ENCODE data around the gene CCSER1.

Gene CCSER1

DNA sequence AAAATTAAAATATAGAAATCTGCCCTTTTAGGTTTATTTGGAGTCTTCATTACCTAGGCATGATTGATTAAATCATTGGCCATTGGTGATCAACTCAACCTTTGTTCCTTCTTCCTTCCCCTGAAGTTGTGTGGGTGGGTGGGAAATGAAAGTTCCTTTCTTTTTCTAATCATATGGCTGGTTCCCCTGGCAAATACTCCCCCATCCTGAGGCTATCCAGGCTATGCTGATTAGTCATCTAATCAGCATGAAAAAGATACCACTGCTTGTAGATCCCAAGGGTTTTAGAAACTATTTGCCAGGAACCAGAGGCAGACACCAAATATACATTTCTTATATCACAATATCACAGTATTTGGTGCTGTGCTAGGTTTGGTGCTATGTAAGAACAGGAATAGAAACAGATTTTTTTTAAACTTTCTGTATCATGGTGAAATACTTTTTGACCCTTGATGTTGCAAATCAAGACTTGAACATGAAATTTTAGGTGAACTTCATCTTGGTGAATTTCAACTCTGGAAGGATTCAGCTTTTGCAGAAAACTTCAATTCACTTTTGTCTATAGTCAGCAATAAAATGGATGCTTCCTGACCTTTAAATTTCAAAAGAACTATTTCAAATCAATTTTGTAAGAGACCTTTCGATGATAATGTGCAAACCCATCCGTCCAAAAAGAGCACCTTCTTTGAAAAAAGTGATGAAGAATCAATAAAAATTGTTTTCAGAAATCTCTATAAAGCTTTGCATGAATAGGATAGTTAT, 71.1 kb downstream of the CCSER1 start:
- DNase-seq = peak in 1 of 2 donors; percentile 19

GRCh38 chr4:90207887-90208454, 80.8 kb downstream of the CCSER1 start:
- DNase-seq = no peak

DNA sequence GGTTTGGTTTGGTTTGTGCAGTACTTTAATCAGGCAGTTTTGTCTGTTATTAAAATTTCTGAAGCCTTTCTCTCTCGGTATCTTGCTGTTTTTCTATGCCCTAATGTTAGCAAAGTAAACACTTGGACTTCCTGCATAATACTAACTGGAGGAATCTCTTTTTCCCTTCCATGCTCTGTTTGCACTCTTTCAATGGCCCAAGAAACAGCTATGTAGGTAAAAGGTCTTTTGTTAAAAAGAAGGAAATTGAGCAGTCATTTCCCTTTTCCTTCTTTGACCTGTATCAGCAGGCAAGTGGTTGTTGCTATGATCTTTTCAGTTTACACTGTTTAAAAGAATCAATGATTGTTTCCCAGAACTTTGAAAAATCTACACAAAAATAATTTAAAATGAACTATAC, 82.7 kb downstream of the CCSER1 start:
- DNase-seq = no peak

DNA sequence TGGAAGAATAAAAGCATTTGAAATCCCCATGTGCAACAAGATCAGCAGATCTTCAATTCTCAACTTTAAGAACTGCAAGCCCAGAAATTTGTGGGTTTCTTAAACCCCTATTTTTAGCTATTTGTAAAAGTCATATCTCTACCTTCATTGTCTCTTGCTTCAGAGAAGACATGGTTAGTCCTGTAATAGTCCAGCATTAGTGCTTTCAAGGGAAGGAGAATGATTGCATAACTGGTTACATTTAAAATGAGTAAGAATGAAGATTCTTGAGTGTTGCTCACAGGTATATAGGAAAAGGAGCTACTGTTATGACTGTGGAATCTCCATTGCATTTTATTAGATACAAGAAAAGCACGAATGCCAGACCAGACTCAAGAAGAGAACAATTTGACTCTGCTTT, 84.0 kb downstream of the CCSER1 start:
- DNase-seq = no peak

GRCh38 chr4:90215286-90215685, 88.1 kb downstream of the CCSER1 start:
- DNase-seq = no peak

DNA sequence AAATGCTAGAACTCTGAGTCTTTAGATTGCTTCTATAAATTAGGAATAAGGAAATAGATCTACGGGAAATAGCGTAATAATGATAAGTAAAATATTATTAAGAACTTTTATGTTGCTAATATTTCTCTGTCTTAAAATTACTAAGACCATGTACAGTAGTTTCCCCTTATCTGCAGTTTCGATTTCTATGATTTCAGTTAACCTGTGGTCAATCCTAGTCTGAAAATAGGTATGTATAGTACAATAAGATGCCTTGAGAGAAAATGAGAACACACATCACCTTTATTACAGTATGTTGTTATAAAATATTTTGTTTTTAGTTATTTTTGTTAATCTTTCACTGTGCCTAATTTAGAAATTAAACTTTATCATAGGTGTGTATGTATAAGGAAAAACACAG, 92.6 kb downstream of the CCSER1 start:
- DNase-seq = no peak

DNA sequence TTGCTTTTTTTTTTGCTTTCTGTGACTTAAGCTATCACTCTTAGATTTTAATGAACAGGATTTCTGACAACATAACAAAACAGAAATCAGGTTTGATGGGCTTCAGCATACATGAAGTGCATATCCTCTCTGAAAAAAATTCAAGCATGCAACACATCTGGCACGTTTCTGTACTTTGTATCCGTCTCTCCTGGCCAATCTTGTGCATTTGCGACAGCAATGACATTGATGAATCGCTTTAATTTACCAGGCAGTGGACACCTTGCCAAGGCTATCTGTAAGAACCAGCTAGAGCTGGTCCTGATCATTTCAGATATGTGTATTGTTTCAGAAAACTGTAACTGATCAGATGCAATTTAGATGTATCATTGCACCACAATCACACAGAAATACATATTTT, 93.3 kb downstream of the CCSER1 start:
- no peak for DNase-seq

DNA sequence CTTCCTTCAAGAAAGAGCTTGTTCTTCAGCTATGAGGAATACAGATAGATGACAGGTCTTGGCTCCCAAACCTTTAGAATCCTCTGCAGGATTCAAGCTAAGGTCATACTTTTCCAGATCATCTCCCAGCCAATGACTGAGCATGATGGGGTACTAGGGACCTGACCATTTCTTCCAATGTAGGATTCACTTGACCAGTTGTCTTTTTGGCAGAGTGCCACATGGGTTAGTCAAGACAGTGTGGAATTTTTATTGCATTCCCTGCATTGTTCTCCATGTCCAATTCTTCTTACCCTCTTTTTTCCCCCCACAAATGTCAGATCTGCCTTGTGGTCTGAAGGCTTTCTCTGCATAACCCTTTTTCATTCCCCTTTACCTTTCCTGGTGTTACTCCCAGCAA, 99.5 kb downstream of the CCSER1 start:
- no peak for DNase-seq

DNA sequence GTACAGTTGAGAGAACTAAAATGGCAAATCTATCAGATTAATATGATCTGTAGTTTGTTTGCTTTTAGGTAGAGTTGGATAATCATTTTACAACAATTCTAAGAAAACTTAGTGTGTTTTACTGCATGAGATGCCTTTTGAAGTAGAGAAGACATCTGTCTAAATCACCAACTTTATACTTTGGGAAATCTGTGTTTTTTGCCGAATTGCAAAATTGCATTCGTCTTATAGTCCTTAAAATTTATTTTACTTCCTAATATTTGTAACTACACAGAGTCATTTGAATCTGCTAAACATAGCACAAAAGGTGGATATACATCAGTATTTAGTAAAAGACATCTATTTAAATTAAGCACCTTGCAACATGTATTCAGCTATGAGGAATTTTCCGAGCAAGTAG, 100.0 kb downstream of the CCSER1 start:
- DNase-seq = no peak

GRCh38 chr4:90234916-90235547, 107.8 kb downstream of the CCSER1 start:
- no peak for DNase-seq

GRCh38 chr4:90237751-90238530, 110.7 kb downstream of the CCSER1 start:
- no peak for DNase-seq

GRCh38 chr4:90240333-90240732, 113.1 kb downstream of the CCSER1 start:
- no peak for DNase-seq

DNA sequence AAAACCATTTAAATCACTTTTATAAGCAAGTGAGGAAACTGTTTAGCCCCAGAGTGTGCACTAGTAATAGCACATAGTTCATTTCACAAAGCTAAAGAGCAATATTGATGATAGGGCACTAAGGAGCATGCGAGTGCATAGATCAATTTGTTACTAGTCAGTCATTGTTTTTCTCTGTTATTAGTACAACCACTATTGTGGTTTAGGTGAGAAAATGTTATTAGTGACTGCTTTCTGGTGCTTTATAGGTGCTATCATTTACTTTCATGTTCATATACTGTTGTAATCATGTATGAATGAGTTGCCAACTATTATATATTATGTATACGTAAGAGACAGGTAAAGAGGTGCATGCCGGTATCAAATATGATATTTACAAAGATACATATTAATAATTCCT, 113.8 kb downstream of the CCSER1 start:
- DNase-seq = no peak

DNA sequence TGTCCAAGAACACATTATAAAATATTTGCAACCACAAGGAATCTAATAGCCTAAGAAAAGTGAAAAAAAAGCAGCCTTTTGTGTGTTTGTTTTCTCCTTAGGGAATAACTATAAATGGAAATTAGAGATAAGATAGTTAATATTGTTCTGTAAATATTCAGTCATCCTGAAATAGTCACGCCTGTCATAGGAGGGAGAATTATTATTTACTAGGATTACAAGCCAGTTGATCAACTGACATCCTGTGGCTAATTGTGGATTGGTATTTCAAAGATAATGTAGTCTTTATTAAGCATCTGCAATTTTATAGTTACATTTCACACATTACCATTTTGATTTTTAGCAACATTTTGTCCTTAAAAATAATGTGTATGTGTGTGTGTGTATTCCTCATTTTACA, 118.6 kb downstream of the CCSER1 start:
- no peak for DNase-seq

DNA sequence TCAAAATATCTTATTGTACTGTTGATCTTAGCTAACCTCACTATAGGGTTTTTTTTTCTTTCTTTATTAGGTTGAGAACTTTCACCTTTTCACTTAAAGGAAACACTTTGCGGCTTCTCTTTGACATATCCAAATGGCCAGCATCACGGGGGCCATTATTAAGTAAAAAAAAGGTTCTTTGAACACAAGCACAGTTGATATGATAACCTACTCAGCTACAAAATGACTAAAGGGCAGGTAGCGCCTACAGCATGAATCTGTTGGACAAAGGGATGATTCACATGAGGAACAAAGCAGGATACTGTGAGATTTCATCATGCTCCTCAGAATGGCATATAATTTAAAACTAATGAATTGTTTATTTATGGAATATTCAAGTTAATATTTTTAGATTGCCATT, 119.6 kb downstream of the CCSER1 start:
- DNase-seq = no peak

DNA sequence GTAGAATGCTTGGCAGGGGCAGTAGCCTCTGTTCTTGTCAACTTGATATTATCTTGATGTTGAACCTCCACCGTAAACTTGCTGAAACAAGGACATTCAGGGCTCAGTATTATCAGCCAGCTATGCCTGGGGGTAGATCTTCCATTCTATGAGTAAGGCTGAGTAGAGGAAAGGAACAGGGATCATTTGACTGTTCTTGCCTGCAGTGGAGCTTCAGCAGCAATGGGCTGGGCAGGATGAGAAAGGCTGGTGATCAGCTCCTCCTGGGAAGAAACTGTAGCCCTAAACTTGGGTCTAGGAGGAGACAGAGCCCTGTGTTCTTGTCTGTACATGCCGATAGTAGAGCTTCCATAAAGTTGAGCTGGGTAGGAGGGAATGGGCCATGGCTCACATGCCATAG, 127.2 kb downstream of the CCSER1 start:
- no peak for DNase-seq

DNA sequence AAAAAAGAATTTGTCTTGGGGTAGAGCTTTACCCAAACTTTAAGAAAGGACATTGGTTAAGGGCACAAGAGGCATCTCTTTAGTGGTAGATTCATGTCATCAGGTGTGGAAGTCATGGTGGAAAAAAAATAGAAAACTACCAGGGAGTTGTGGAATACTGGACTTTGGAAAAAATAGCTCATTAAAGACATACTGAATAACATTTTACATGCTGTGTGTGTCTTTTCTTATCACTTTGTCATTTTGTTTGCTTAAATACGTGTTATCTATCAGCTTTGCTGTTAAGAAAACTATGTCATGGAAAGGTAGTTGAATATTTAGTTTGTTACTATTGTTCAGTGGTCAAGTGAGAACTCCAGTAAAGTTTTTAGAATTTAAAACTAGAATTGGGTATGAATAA, 147.0 kb downstream of the CCSER1 start:
- no peak for DNase-seq

DNA sequence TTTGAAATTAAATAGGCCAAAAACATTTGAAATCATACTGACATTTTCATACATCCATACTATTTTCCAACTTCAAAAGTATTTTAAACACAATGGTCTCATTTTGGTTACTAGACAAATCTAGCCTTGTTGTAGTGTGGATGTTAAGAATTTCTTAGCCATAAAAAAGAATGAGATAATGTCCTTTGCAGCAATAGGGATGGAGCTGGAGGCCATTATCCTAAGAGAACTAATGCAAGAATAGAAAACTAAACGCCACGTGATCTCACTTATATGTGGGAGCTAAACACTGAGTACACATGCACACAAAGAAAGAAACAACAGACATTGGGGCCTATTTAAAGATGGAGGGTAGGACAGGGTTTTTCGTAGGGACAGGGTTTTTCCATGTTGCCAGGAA, 153.8 kb downstream of the CCSER1 start:
- no peak for DNase-seq

GRCh38 chr4:90281541-90282355, 154.6 kb downstream of the CCSER1 start:
- DNase-seq = no peak

- DNase-seq = no peak
These were observed 163.2 kb downstream of the CCSER1 start for GRCh38 chr4:90290345-90290744.

GRCh38 chr4:90292438-90292837, 165.2 kb downstream of the CCSER1 start:
- no peak for DNase-seq

- DNase-seq = peak in 1 of 2 donors; percentile 26
These were observed 166.1 kb downstream of the CCSER1 start for GRCh38 chr4:90293320-90293719.

DNA sequence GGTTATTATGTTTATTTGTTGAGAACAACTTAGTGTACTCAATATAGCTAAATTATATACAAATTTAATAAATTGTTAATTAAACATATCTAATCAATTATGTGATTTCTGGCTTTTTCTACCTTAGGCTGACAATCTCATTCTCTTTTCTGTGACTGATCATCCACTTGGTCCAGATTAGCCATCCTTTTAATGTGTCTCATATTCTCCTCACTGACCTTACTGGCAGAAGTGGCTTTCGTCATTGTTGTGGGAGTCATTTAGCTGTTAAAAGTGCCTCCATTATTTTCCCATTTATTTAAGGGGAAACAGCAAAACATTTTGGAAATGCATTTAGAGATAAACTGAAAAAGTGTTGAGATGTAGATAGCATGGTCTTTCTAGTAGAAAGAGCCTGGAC, 172.2 kb downstream of the CCSER1 start:
- DNase-seq = no peak
